ENCODE data around the gene LARP4.

Gene LARP4

DNA sequence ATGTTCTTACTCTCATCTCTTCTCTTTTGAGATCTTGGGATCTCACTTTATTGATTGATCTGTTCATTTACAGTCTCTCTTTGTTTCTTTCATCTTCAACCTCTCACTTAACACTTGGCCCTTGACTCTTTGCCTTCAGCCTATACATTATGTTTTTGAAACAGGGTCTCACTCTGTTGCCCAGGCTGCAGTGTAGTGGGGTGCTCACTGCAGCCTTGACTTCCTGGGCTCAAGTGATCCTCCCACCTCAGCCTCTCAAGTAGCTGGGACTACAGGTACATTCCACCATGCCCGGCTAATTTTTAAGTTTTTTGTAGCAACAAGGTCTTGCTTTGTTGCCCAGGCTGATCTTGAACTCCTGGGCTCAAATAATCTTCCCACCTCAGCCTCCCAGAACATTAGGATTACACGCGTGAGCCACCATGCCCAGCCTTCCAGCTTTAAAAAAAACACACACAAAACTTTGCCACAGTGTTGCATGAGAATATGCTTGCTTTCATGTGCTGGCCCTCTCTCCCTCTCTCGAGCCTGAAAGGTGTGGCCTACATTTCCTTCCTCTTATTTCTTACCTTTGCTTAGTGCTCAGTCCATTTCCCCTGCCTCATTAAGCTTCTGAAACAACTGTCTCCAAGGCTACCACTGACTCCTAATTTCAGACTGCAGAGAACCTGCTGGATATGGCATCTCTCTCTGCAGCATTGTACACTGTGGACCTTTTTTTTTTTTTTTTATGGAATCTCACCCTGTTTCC, 114.0 kb downstream of the LARP4 start:
- Histone ChIP-seq H3K9me3 (replicated peaks; ENCODE audit: insufficient read depth, low read length) (no peaks in the 10 kb centered on the region), H3K4me1 (ENCODE audit: low read length) (peaks cover 32% of the 10 kb centered on the region), H3K9ac (ENCODE audit: low read length) (no peak overlapping the region), H3K27me3 (replicated peaks; ENCODE audit: insufficient read depth, low read length) (no peaks in the 10 kb centered on the region), H3K36me3 (replicated peaks; ENCODE audit: insufficient read depth, low read length) (no peaks in the 10 kb centered on the region), H3K9me2 (replicated peaks; ENCODE audit: insufficient read depth, low read length) (no peaks in the 10 kb centered on the region), H3K79me2 (ENCODE audit: low read length) (peaks cover 72% of the 10 kb centered on the region), H3K4me3 (ENCODE audit: low read length) (no peak overlapping the region), H3F3A (ENCODE audit: insufficient read depth, low read length) (peaks cover 17% of the 10 kb centered on the region), H4K20me1 (ENCODE audit: insufficient read depth, low read length) (no peaks in the 10 kb centered on the region), H3K27ac (ENCODE audit: low read length) (peak overlapping the region; percentile 31; the same call in 1 of the 2 replicates), H3K4me2 (ENCODE audit: low read depth, low read length) (peak overlapping the region; percentile 27), H2AFZ (ENCODE audit: low read length) (no peak overlapping the region)
- TF ChIP-seq, protein P1, sequence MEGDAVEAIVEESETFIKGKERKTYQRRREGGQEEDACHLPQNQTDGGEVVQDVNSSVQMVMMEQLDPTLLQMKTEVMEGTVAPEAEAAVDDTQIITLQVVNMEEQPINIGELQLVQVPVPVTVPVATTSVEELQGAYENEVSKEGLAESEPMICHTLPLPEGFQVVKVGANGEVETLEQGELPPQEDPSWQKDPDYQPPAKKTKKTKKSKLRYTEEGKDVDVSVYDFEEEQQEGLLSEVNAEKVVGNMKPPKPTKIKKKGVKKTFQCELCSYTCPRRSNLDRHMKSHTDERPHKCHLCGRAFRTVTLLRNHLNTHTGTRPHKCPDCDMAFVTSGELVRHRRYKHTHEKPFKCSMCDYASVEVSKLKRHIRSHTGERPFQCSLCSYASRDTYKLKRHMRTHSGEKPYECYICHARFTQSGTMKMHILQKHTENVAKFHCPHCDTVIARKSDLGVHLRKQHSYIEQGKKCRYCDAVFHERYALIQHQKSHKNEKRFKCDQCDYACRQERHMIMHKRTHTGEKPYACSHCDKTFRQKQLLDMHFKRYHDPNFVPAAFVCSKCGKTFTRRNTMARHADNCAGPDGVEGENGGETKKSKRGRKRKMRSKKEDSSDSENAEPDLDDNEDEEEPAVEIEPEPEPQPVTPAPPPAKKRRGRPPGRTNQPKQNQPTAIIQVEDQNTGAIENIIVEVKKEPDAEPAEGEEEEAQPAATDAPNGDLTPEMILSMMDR (IDR thresholded peaks at IDR 0.05; ENCODE audit: low read length), result no peak
- TF ChIP-seq EZH2phosphoT487 (IDR thresholded peaks at IDR 0.05; ENCODE audit: low read length) (no peak), EZH2 (optimal IDR thresholded peaks at IDR 0.05; ENCODE audit: low read depth, low read length) (no peak)
- peak; percentile 53 for DNase-seq

DNA sequence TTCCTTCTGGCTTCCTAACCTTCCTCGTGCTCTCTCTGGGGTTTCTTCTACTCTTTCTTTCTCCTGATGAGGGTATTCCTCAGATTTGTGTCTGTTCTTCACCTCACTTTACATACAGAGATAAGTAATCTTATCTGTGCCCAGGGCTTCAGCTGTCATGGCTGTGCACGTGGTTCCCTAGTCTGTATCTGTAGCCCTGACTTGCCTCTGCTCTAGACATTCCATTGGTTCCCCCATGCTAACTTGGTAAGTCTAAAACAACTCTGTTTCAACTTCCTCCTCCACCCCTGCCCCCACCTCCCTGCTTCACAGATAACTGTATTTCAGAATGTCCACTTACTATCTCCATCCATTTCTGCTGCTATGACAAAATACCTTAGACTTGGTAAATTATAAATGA, 114.9 kb downstream of the LARP4 start:
- no peak overlapping the region for H2AFZ ChIP-seq (ENCODE audit: low read length)
- H3K9me3 ChIP-seq (replicated peaks; ENCODE audit: insufficient read depth, low read length), result no peaks in the 10 kb centered on the region
- no peak for TF ChIP-seq EZH2phosphoT487 (IDR thresholded peaks at IDR 0.05; ENCODE audit: low read length)
- TF ChIP-seq, protein P1 (IDR thresholded peaks at IDR 0.05; ENCODE audit: low read length), result no peak
- no peak for TF ChIP-seq EZH2 (optimal IDR thresholded peaks at IDR 0.05; ENCODE audit: low read depth, low read length)
- H3K36me3 ChIP-seq (replicated peaks; ENCODE audit: insufficient read depth, low read length), result no peaks in the 10 kb centered on the region
- no peak overlapping the region for H3K4me3 ChIP-seq (ENCODE audit: low read length)
- no peak overlapping the region for H3K27ac ChIP-seq (ENCODE audit: low read length)
- peaks cover 37% of the 10 kb centered on the region for H3K4me1 ChIP-seq (ENCODE audit: low read length)
- H3K27me3 ChIP-seq (replicated peaks; ENCODE audit: insufficient read depth, low read length), result no peaks in the 10 kb centered on the region
- no peaks in the 10 kb centered on the region for H3K9me2 ChIP-seq (replicated peaks; ENCODE audit: insufficient read depth, low read length)
- H3K4me2 ChIP-seq (ENCODE audit: low read depth, low read length), result no peak overlapping the region
- H4K20me1 ChIP-seq (ENCODE audit: insufficient read depth, low read length), result no peaks in the 10 kb centered on the region; the same call in 1 of the 2 replicates
- DNase-seq, result no peak
- H3F3A ChIP-seq (ENCODE audit: insufficient read depth, low read length), result peaks cover 18% of the 10 kb centered on the region
- peaks cover 72% of the 10 kb centered on the region for H3K79me2 ChIP-seq (ENCODE audit: low read length)
- H3K9ac ChIP-seq (ENCODE audit: low read length), result no peak overlapping the region

DNA sequence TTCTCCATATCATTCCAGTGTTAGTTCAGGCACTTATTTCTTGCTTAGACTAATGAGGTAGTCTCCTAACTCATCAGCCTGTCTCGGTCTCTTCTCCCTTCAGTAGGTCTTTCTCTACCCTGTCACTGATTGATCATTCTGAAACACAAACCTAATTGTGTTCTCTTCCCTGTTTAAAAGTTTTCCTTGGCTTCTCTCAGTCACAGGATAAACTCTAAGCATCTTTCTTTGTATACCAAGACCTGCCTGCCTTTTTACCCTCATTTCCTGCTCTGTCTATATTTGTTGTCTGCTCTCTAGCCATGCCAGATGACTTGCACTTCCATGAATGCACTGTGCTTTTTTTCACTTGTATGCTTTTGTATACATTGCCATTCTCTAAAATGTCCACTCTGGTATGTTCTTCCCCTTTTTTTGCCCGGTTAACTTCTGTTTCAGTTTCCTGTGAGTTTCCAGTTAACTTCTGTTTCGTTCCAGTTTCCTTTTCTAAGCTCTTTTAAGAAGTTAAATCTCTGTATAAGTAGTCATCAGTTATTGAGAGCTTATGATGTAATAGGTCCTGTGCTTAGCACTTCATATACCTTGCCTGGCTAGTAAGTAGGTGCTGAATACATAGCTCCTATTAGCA, 116.8 kb downstream of the LARP4 start:
- H3K79me2 ChIP-seq (ENCODE audit: low read length), result peaks cover 76% of the 10 kb centered on the region
- H3K9me3 ChIP-seq (replicated peaks; ENCODE audit: insufficient read depth, low read length), result no peaks in the 10 kb centered on the region
- no peaks in the 10 kb centered on the region; the same call in 1 of the 2 replicates for H3K36me3 ChIP-seq (replicated peaks; ENCODE audit: insufficient read depth, low read length)
- no peaks in the 10 kb centered on the region for H3K9me2 ChIP-seq (replicated peaks; ENCODE audit: insufficient read depth, low read length)
- H3F3A ChIP-seq (ENCODE audit: insufficient read depth, low read length), result peaks cover 21% of the 10 kb centered on the region
- peak overlapping the region; percentile 58 for H3K4me2 ChIP-seq (ENCODE audit: low read depth, low read length)
- H3K27me3 ChIP-seq (replicated peaks; ENCODE audit: insufficient read depth, low read length), result no peaks in the 10 kb centered on the region
- peak overlapping the region; percentile 14; the same call in 1 of the 2 replicates for H3K9ac ChIP-seq (ENCODE audit: low read length)
- peak overlapping the region; percentile 22; the same call in 1 of the 2 replicates for H2AFZ ChIP-seq (ENCODE audit: low read length)
- H3K4me3 ChIP-seq (ENCODE audit: low read length), result 0 out of 2 replicates have a peak overlapping the region, but pooled peaks have one; percentile 28
- H3K27ac ChIP-seq (ENCODE audit: low read length), result peak overlapping the region; percentile 71; the same call in 1 of the 2 replicates
- H4K20me1 ChIP-seq (ENCODE audit: insufficient read depth, low read length), result no peaks in the 10 kb centered on the region; the same call in 1 of the 2 replicates
- TF ChIP-seq EZH2 (optimal IDR thresholded peaks at IDR 0.05; ENCODE audit: low read depth, low read length) (no peak), EZH2phosphoT487 (IDR thresholded peaks at IDR 0.05; ENCODE audit: low read length) (no peak)
- TF ChIP-seq, protein P1 (IDR thresholded peaks at IDR 0.05; ENCODE audit: low read length), result no peak
- H3K4me1 ChIP-seq (ENCODE audit: low read length), result peaks cover 41% of the 10 kb centered on the region
- peak; percentile 54 for DNase-seq

Measured in MM.1S (cell line).